IPS-18a (cell line): ENCODE results near the gene PIM2.

Experiments
- H3K27ac ChIP-seq: one replicate; pipeline ENCODE4 v1.5.1; 2013; ENCODE audit warnings: low read length
- H3K27me3 ChIP-seq: one replicate; pipeline ENCODE4 v1.6.1; 2013; ENCODE audit warnings: mild to moderate bottlenecking, low read length; ENCODE audit not compliant: control insufficient read depth, insufficient read depth
- H3K36me3 ChIP-seq: one replicate; pipeline ENCODE4 v1.6.1; 2013; ENCODE audit warnings: low read depth, low read length; ENCODE audit not compliant: control insufficient read depth
- H3K4me1 ChIP-seq: one replicate; pipeline ENCODE4 v1.6.1; 2013; ENCODE audit warnings: low read depth, low read length; ENCODE audit not compliant: control insufficient read depth
- H3K4me3 ChIP-seq: one replicate; pipeline ENCODE4 v1.5.1; 2013; ENCODE audit warnings: low read length
- H3K9ac ChIP-seq: one replicate; pipeline ENCODE4 v1.6.1; 2013; ENCODE audit warnings: mild to moderate bottlenecking, low read length, moderate library complexity
- H3K9me3 ChIP-seq: one replicate; pipeline ENCODE4 v1.6.1; 2013; ENCODE audit warnings: low read depth, low read length; ENCODE audit not compliant: control insufficient read depth

PIM2 gene

DNA sequence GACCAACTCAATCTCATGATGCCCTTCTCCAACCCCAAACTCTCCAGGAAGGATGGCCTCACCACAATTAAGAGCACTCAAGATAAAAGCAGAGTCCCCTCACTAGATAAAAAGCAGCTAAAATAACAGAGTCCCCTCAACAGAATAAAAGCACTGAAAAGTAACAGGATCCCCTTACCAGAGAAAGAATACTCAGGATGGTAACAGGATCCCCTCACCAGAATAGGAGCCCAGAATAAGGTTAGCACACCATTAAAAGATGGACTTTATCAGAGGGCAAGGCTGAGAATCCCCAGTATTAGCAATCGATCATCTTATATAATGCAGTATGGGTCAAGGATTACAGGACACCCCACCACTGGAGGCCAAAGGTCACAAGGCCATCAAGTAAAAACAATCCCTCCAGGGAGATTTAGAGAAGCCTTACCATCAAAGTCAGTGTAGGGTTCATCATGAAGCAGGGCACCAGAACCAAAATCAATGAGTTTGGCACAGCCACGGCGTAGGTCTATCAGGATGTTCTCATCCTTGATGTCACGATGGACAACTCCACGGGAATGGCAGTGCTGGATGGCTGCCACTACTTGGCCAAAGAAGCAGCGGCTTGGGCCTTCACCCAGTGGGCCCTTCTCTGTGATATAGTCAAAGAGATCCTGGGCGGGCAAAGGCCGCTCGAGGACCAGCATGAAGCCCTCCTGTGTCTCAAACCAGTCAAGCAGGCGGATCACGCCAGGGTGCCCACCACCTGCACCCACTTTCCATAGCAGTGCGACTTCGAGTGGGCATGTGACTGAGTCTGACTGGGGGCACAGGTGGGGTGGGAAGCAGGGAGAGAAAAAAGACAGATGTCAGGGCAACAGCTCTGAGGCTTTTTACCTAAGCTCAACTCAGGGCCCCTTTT is 4.0 kb downstream of the PIM2 start:
- H3K9ac ChIP-seq, result no peak overlapping the region
- peaks cover 2% of the 10 kb centered on the region for H3K4me1 ChIP-seq
- H3K4me3 ChIP-seq, result no peak overlapping the region
- H3K9me3 ChIP-seq, result peaks cover 4% of the 10 kb centered on the region
- no peak overlapping the region for H3K27ac ChIP-seq
- H3K36me3 ChIP-seq, result peaks cover 34% of the 10 kb centered on the region
- no peaks in the 10 kb centered on the region for H3K27me3 ChIP-seq

DNA sequence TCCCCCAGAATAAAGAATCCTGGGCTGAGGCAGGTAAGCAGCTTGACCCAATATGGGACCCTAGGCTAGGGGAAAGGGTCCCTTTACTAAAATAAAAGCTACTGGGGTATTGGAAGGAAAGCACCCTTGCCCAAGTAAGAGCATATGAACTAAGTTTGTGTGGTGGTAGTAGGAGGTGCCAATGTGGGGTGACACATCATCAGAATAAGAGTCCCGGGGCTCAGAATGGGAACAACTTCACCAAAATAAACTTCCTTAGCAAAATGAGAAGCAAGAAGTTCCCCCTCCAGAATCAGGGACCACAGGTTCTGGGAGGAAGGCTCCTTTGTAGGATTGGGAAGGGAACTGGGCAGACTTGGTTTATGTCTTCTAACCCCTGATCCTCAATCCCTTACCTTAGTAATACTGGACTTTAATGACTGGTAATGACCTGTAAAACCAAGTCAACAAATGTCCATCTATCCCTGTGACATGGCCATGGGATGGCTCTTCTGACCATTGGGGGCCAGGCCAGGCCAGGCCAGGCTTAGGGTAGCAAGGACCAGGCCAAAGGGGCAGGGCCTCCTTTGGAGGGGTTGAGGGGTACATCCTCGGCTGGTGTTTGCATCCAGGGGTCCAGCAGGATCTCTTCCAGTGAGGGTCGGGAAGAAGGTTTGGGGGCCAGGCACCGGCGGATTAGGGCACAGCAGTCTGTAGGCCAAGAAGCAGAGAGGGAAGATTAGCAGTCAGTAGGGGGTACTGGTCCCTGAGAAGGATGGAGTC is 5.0 kb downstream of the PIM2 start:
- H3K9me3 ChIP-seq, result peaks cover 5% of the 10 kb centered on the region
- no peak overlapping the region for H3K9ac ChIP-seq
- no peak overlapping the region for H3K27ac ChIP-seq
- no peaks in the 10 kb centered on the region for H3K27me3 ChIP-seq
- H3K4me3 ChIP-seq, result no peak overlapping the region
- peaks cover 34% of the 10 kb centered on the region for H3K36me3 ChIP-seq
- no peaks in the 10 kb centered on the region for H3K4me1 ChIP-seq

GRCh38 chrX:48911412-48912182 is 7.2 kb downstream of the PIM2 start, which contains the start of gene SLC35A2:
SLC35A2 (minus strand) TSS chrX:48911646; CDS start chrX:48911636, 10 bp downstream.
- H3K36me3 ChIP-seq, result peaks cover 34% of the 10 kb centered on the region
- peak within 1 kb of the TSS; percentile 81 for H3K9ac ChIP-seq
- H3K27ac ChIP-seq, result peak within 1 kb of the TSS; percentile 38

GRCh38 chrX:48910926-48911411 is 7.9 kb downstream of the PIM2 start:
- H3K27ac ChIP-seq, result peak overlapping the region; percentile 38
- peaks cover 9% of the 10 kb centered on the region for H3K9me3 ChIP-seq
- H3K4me3 ChIP-seq, result peak overlapping the region; percentile 81
- H3K9ac ChIP-seq, result peak overlapping the region; percentile 81
- peaks cover 31% of the 10 kb centered on the region for H3K36me3 ChIP-seq
- H3K27me3 ChIP-seq, result no peaks in the 10 kb centered on the region
- no peaks in the 10 kb centered on the region for H3K4me1 ChIP-seq

More at GRCh38 chrX:48911412-48912182, 7.2 kb downstream of the PIM2 start, which contains the start of gene SLC35A2:
- Histone ChIP-seq H3K4me3 (peak within 1 kb of the TSS; percentile 81), H3K27me3 (no peaks in the 10 kb centered on the region), H3K9me3 (peaks cover 9% of the 10 kb centered on the region), H3K4me1 (no peaks in the 10 kb centered on the region)

DNA sequence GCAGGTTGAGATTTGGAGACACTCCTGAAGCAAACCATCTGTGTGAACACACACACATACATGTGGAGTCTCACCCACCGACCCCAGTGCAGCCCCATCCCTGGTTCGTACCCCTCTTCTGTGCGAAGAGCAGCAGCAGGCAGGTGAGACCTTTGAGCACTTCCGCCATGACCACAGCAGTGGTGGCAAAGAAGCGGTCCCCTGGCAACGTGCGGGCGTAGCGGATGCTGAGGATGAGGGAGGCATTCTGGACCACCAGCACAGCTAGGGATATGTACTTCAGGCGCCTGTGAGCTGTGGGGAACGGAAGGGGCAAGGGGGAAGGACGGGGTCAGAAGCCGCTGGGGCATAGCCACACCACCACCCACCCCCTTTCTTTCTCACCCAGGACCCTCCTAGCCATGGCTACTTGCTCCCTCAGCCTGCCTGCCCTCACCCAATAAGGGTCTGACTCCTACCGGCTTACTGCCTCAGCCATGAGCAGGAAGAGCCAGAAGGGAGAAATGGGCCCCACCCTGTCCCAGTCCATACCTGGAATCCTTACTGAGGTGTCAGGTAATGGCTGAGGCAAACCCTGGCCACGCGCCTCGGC is 9.0 kb downstream of the PIM2 start:
- Histone ChIP-seq H3K36me3 (peaks cover 26% of the 10 kb centered on the region), H3K4me3 (no peak overlapping the region), H3K9me3 (peaks cover 9% of the 10 kb centered on the region), H3K27ac (no peak overlapping the region), H3K9ac (no peak overlapping the region), H3K4me1 (no peaks in the 10 kb centered on the region), H3K27me3 (no peaks in the 10 kb centered on the region)

- Histone ChIP-seq H3K27me3 (no peaks in the 10 kb centered on the region), H3K27ac (no peak overlapping the region), H3K4me3 (no peak overlapping the region), H3K9ac (no peak overlapping the region), H3K36me3 (peaks cover 18% of the 10 kb centered on the region), H3K9me3 (peaks cover 9% of the 10 kb centered on the region), H3K4me1 (no peaks in the 10 kb centered on the region)
Measured at GRCh38 chrX:48908600-48908999, 10.2 kb downstream of the PIM2 start.

- peaks cover 25% of the 10 kb centered on the region for H3K36me3 ChIP-seq
- H3K27me3 ChIP-seq, result no peaks in the 10 kb centered on the region
- H3K4me1 ChIP-seq, result no peaks in the 10 kb centered on the region
- H3K4me3 ChIP-seq, result no peak overlapping the region
- peaks cover 9% of the 10 kb centered on the region for H3K9me3 ChIP-seq
- H3K27ac ChIP-seq, result no peak overlapping the region
- H3K9ac ChIP-seq, result no peak overlapping the region
Measured at GRCh38 chrX:48905090-48905790, 13.6 kb downstream of the PIM2 start.

- Histone ChIP-seq H3K27me3 (no peaks in the 10 kb centered on the region), H3K4me3 (no peak overlapping the region), H3K36me3 (peaks cover 26% of the 10 kb centered on the region), H3K9me3 (peaks cover 9% of the 10 kb centered on the region), H3K9ac (no peak overlapping the region), H3K27ac (no peak overlapping the region), H3K4me1 (no peaks in the 10 kb centered on the region)
Measured at GRCh38 chrX:48904626-48905025, 14.2 kb downstream of the PIM2 start.

DNA sequence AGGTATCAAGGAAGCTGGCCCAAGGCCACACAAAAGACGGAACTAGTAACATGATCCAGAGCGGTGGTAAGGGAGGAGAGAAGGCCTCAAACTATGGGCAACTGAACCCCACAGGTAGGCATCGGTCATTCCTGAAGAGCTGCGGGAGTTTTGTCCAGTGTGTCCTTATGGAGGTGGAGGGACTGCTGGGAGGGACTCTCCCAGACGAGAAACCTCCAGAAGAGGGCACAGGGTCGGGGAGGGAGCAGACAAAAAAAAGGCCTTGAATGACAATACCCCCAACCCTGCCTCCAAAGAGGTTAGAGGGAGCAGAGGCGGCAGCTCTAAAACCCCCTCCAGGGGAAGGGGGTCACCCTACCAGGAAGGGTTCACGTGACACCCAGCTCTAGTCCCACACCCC is 14.6 kb downstream of the PIM2 start:
- Histone ChIP-seq H3K4me1 (no peaks in the 10 kb centered on the region), H3K9me3 (peaks cover 9% of the 10 kb centered on the region), H3K36me3 (peaks cover 30% of the 10 kb centered on the region), H3K9ac (no peak overlapping the region), H3K4me3 (no peak overlapping the region), H3K27me3 (no peaks in the 10 kb centered on the region), H3K27ac (no peak overlapping the region)

DNA sequence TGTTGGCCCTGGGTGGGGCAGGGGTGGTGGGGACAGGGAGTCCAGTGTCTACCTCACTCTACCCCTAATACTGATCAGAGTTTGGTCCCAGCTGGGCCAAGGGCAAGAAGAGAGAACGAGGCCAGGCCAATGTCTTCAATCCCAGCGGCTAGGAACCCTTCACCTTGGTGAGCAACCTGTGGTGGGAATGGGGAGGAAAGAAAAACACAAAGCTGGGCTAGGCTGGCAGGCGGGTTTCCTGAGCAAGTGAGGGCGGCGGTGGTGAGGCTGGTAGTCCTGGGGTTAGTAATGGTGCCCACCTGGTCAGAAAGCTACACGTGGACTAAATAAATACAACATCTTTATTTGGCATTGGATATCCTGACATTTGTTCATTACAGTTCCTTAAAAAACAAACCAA is 15.5 kb downstream of the PIM2 start:
- H3K36me3 ChIP-seq, result peaks cover 30% of the 10 kb centered on the region

More for the DNA sequence above, 15.5 kb downstream of the PIM2 start:
- no peaks in the 10 kb centered on the region for H3K27me3 ChIP-seq
- H3K27ac ChIP-seq, result no peak overlapping the region
- H3K4me3 ChIP-seq, result no peak overlapping the region
- no peaks in the 10 kb centered on the region for H3K4me1 ChIP-seq
- peaks cover 7% of the 10 kb centered on the region for H3K9me3 ChIP-seq
- H3K9ac ChIP-seq, result no peak overlapping the region
